Measurements from ENCODE around the gene RXRA.

DNA sequence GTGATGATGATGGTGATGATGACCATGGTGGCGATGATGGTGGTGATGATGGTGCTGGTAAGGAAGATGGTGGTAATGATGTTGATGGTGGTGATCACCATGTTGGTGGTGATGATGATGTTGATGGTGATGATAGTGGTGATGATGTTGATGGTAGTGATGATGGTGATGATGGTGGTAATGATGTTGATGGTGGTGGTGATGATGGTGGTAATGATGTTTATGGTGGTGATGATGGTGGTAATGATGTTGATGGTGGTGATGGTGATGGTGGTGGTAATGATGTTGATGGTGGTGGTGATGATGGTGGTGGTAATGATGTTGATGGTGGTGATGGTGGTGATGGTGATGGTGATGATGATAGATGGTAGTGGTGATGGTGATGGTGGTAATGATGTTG, 20.7 kb upstream of the RXRA start:
- TF ChIP-seq, protein P1, sequence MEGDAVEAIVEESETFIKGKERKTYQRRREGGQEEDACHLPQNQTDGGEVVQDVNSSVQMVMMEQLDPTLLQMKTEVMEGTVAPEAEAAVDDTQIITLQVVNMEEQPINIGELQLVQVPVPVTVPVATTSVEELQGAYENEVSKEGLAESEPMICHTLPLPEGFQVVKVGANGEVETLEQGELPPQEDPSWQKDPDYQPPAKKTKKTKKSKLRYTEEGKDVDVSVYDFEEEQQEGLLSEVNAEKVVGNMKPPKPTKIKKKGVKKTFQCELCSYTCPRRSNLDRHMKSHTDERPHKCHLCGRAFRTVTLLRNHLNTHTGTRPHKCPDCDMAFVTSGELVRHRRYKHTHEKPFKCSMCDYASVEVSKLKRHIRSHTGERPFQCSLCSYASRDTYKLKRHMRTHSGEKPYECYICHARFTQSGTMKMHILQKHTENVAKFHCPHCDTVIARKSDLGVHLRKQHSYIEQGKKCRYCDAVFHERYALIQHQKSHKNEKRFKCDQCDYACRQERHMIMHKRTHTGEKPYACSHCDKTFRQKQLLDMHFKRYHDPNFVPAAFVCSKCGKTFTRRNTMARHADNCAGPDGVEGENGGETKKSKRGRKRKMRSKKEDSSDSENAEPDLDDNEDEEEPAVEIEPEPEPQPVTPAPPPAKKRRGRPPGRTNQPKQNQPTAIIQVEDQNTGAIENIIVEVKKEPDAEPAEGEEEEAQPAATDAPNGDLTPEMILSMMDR (IDR thresholded peaks at IDR 0.05): no peak
- TF ChIP-seq POLR2A (IDR thresholded peaks at IDR 0.05): no peak

All from adrenal gland (tissue), 5 donors.